ENCODE data around the gene PTPRK. TPM values are rescaled to one million over a fixed set of nuclear protein-coding genes. Genes with fewer than 3 reads are reported as not detected.

PTPRK gene
- polyA plus RNA-seq, 1 donor (not counting 4 experiments of a cell fraction or from before 2014, with no cell fraction given), result 52.7 TPM

GRCh38 chr6:128492386-128492785 lies 28.0 kb downstream of the PTPRK start:
- TF ChIP-seq EZH2 (IDR thresholded peaks at IDR 0.05; ENCODE audit: low read length) (no peak), CTCF (optimal IDR thresholded peaks at IDR 0.05 in 1 of 3, IDR thresholded peaks at IDR 0.05 in 1 of 3, conservative IDR thresholded peaks at IDR 0.05 in 1 of 3; ENCODE audit: extremely low read depth in 1 of 3, insufficient read depth in 2 of 3, low read length in 3 of 3) (no peak)
- peaks cover 1 to 4% of the 10 kb centered on the region in 2 experiments for H3K36me3 ChIP-seq (ENCODE audit: control insufficient read depth in 2 of 2, extremely low read depth in 1 of 2, insufficient read depth in 2 of 2, low read length in 2 of 2)
- no peak for FAIRE-seq
- H2AFZ ChIP-seq (ENCODE audit: control insufficient read depth, low read length), result no peak overlapping the region
- dilution Hi-C loops (cut with MboI; ENCODE audit: extremely low pct_ligation_motif_present, low sequenced_read_pairs), result no loop called here
- no peaks in the 10 kb centered on the region for H3K9me1 ChIP-seq (ENCODE audit: control insufficient read depth, extremely low read depth, insufficient read depth, low read length)
- H3K27ac ChIP-seq (ENCODE audit: control insufficient read depth, insufficient read depth, low read length), result peak overlapping the region; percentile 91
- H4K20me1 ChIP-seq (ENCODE audit: control insufficient read depth, extremely low read depth, insufficient read depth, low read length), result no peaks in the 10 kb centered on the region
- no peaks in the 10 kb centered on the region for H3K27me3 ChIP-seq (ENCODE audit: control insufficient read depth, extremely low read depth, insufficient read depth, low read length)
- DNase-seq (ENCODE audit: low read depth, low spot score), result no peak
- H3K79me2 ChIP-seq (ENCODE audit: control insufficient read depth, insufficient read depth, low read length), result peaks cover 85% of the 10 kb centered on the region
- H3K9me3 ChIP-seq (ENCODE audit: control insufficient read depth, low read depth, low read length), result no peaks in the 10 kb centered on the region
- peaks cover 29% of the 10 kb centered on the region for H3K4me1 ChIP-seq (ENCODE audit: control insufficient read depth, extremely low read depth, insufficient read depth, low read length)
- peak overlapping the region; percentile 91 for H3K4me2 ChIP-seq (ENCODE audit: control insufficient read depth, extremely low read depth, insufficient read depth, low read depth, low read length)
- H3K4me3 ChIP-seq (ENCODE audit: control insufficient read depth in 2 of 3, extremely low read depth in 1 of 3, insufficient read depth in 2 of 3, low read depth in 1 of 3, low read length in 3 of 3), result peak overlapping the region in 2 of 3 experiments; percentile 49 to 57
- peak overlapping the region; percentile 78 for H3K9ac ChIP-seq (ENCODE audit: control insufficient read depth, extremely low read depth, insufficient read depth, low read length)

- dilution Hi-C loops (cut with MboI; ENCODE audit: extremely low pct_ligation_motif_present, low sequenced_read_pairs), result no loop called here
- FAIRE-seq (no peak), DNase-seq (ENCODE audit: low read depth, low spot score) (no peak)
- no peak overlapping the region for H2AFZ ChIP-seq (ENCODE audit: control insufficient read depth, low read length)
- H3K9ac ChIP-seq (ENCODE audit: control insufficient read depth, extremely low read depth, insufficient read depth, low read length), result peak overlapping the region; percentile 78
- TF ChIP-seq EZH2 (IDR thresholded peaks at IDR 0.05; ENCODE audit: low read length) (no peak), CTCF (optimal IDR thresholded peaks at IDR 0.05 in 1 of 3, IDR thresholded peaks at IDR 0.05 in 1 of 3, conservative IDR thresholded peaks at IDR 0.05 in 1 of 3; ENCODE audit: extremely low read depth in 1 of 3, insufficient read depth in 2 of 3, low read length in 3 of 3) (no peak)
- H3K27ac ChIP-seq (ENCODE audit: control insufficient read depth, insufficient read depth, low read length), result peak overlapping the region; percentile 91
- peak overlapping the region; percentile 91 for H3K4me2 ChIP-seq (ENCODE audit: control insufficient read depth, extremely low read depth, insufficient read depth, low read depth, low read length)
- H3K27me3 ChIP-seq (ENCODE audit: control insufficient read depth, extremely low read depth, insufficient read depth, low read length), result no peaks in the 10 kb centered on the region
- peaks cover 85% of the 10 kb centered on the region for H3K79me2 ChIP-seq (ENCODE audit: control insufficient read depth, insufficient read depth, low read length)
- H4K20me1 ChIP-seq (ENCODE audit: control insufficient read depth, extremely low read depth, insufficient read depth, low read length), result no peaks in the 10 kb centered on the region
- H3K36me3 ChIP-seq (ENCODE audit: control insufficient read depth in 2 of 2, extremely low read depth in 1 of 2, insufficient read depth in 2 of 2, low read length in 2 of 2), result peaks cover 1 to 4% of the 10 kb centered on the region in 2 experiments
- H3K9me3 ChIP-seq (ENCODE audit: control insufficient read depth, low read depth, low read length), result no peaks in the 10 kb centered on the region
- peaks cover 34% of the 10 kb centered on the region for H3K4me1 ChIP-seq (ENCODE audit: control insufficient read depth, extremely low read depth, insufficient read depth, low read length)
- H3K4me3 ChIP-seq (ENCODE audit: control insufficient read depth in 2 of 3, extremely low read depth in 1 of 3, insufficient read depth in 2 of 3, low read depth in 1 of 3, low read length in 3 of 3), result peak overlapping the region; percentile 3 to 57 (median 49)
- no peaks in the 10 kb centered on the region for H3K9me1 ChIP-seq (ENCODE audit: control insufficient read depth, extremely low read depth, insufficient read depth, low read length)
Measured at GRCh38 chr6:128491610-128492206, 28.7 kb downstream of the PTPRK start.

Measured in keratinocyte (primary cell).